Measurements from ENCODE around the gene ARHGEF28.

The ARHGEF28 gene

GRCh38 chr5:73764586-73764985 is 138.6 kb downstream of the ARHGEF28 start:
- Histone ChIP-seq H3K27me3 (no peaks in the 10 kb centered on the region), H3K36me3 (no peaks in the 10 kb centered on the region), H3K27ac (no peak overlapping the region), H3K4me3 (ENCODE audit: low read depth in 1 of 2, low read length in 1 of 2) (no peak overlapping the region), H3K9me3 (peaks cover 4% of the 10 kb centered on the region), H3K4me1 (ENCODE audit: control insufficient read depth in 1 of 2, insufficient read depth in 1 of 2, low read depth in 1 of 2, low read length in 1 of 2) (no peaks in the 10 kb centered on the region)
- TF ChIP-seq CTCF (IDR thresholded peaks at IDR 0.05) = no peak

DNA sequence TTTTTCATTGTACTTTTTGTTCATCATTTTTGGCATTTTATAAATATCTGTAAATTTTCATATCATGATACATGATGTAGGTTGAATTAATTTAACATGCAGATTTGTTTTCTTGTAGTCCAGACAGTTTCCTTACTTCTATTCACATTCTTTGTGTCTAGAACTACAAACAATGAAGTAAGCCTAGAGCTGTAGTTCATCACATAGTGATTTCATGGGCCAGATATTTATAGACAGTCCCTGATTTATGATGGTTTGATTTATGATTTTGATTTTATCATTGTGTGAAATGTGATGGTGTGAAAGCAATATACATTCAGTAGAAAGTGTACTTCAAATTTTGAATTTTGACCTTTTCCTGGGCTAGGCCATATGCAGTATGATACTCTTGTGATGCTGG is 139.0 kb downstream of the ARHGEF28 start:
- peaks cover 4% of the 10 kb centered on the region for H3K9me3 ChIP-seq
- H3K27me3 ChIP-seq = no peaks in the 10 kb centered on the region
- H3K36me3 ChIP-seq = no peaks in the 10 kb centered on the region
- TF ChIP-seq CTCF (IDR thresholded peaks at IDR 0.05) = no peak
- H3K4me1 ChIP-seq (ENCODE audit: control insufficient read depth in 1 of 2, insufficient read depth in 1 of 2, low read depth in 1 of 2, low read length in 1 of 2) = no peaks in the 10 kb centered on the region
- no peak overlapping the region for H3K27ac ChIP-seq
- H3K4me3 ChIP-seq (ENCODE audit: low read depth in 1 of 2, low read length in 1 of 2) = no peak overlapping the region

GRCh38 chr5:73766902-73767301 is 140.9 kb downstream of the ARHGEF28 start:
- Histone ChIP-seq H3K36me3 (no peaks in the 10 kb centered on the region), H3K27me3 (no peaks in the 10 kb centered on the region), H3K27ac (no peak overlapping the region), H3K4me3 (ENCODE audit: low read depth in 1 of 2, low read length in 1 of 2) (no peak overlapping the region), H3K9me3 (peaks cover 4% of the 10 kb centered on the region), H3K4me1 (ENCODE audit: control insufficient read depth in 1 of 2, insufficient read depth in 1 of 2, low read depth in 1 of 2, low read length in 1 of 2) (no peaks in the 10 kb centered on the region)
- TF ChIP-seq CTCF (IDR thresholded peaks at IDR 0.05) = no peak

- H3K9me3 ChIP-seq = no peaks in the 10 kb centered on the region
- no peak for TF ChIP-seq CTCF (IDR thresholded peaks at IDR 0.05)
- H3K4me3 ChIP-seq (ENCODE audit: low read depth in 1 of 2, low read length in 1 of 2) = no peak overlapping the region
- H3K36me3 ChIP-seq = no peaks in the 10 kb centered on the region
- no peak overlapping the region for H3K27ac ChIP-seq
- H3K27me3 ChIP-seq = no peaks in the 10 kb centered on the region
- H3K4me1 ChIP-seq (ENCODE audit: control insufficient read depth in 1 of 2, insufficient read depth in 1 of 2, low read depth in 1 of 2, low read length in 1 of 2) = no peaks in the 10 kb centered on the region
These were observed 144.4 kb downstream of the ARHGEF28 start for GRCh38 chr5:73770172-73771025.

GRCh38 chr5:73774924-73775323 is 148.9 kb downstream of the ARHGEF28 start:
- H3K4me3 ChIP-seq (ENCODE audit: low read depth in 1 of 2, low read length in 1 of 2) = no peak overlapping the region
- no peak overlapping the region for H3K27ac ChIP-seq
- no peaks in the 10 kb centered on the region for H3K27me3 ChIP-seq
- H3K36me3 ChIP-seq = no peaks in the 10 kb centered on the region
- no peaks in the 10 kb centered on the region for H3K4me1 ChIP-seq (ENCODE audit: control insufficient read depth in 1 of 2, insufficient read depth in 1 of 2, low read depth in 1 of 2, low read length in 1 of 2)
- no peaks in the 10 kb centered on the region for H3K9me3 ChIP-seq
- no peak for TF ChIP-seq CTCF (IDR thresholded peaks at IDR 0.05)
